ENCODE data around the gene ARHGAP5. TPM values are rescaled to one million over a fixed set of nuclear protein-coding genes. Genes with fewer than 3 reads are reported as not detected.

ARHGAP5 gene
- total and polyA plus RNA-seq, 2 donors (not counting 3 experiments of a cell fraction or from before 2014, with no cell fraction given), result 4.3 to 36.2 TPM

DNA sequence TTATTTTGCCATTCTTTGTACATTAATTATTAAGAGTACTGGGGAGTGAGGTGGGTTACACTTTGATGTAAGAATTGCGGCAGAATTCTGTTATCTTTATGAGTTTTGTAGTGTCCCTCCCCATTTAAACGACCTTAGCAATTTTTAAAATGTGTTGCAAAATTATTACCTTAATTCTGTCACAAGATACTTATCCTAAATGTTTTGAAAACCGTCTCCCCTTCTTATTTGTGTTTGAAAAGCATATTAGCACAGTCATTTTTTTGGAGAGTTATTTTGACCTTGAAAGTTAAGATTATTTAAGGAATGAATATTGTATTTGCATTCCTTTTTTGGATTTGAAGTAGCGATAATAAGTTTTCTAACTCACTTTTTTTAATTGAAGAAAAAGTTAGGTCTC, 2.2 kb downstream of the ARHGAP5 start:
- no peaks in the 10 kb centered on the region for H3K36me3 ChIP-seq (ENCODE audit: control insufficient read depth in 2 of 2, extremely low read depth in 1 of 2, insufficient read depth in 2 of 2, low read length in 2 of 2)
- H3K27me3 ChIP-seq (ENCODE audit: control insufficient read depth in 2 of 2, insufficient read depth in 2 of 2, low read length in 2 of 2), result peaks cover 2 to 4% of the 10 kb centered on the region in 2 experiments
- dilution Hi-C loops (cut with MboI; ENCODE audit: extremely low pct_ligation_motif_present, low sequenced_read_pairs), result no loop called here
- peaks cover 17% of the 10 kb centered on the region for H3K4me1 ChIP-seq (ENCODE audit: control insufficient read depth, extremely low read depth, insufficient read depth, low read length)
- no TSS peak for BruUV-seq (replicated peaks)
- H3K9ac ChIP-seq (replicated peaks; ENCODE audit: extremely low read depth, insufficient read depth, low read length), result no peak overlapping the region
- no peaks in the 10 kb centered on the region for H4K20me1 ChIP-seq (replicated peaks; ENCODE audit: control insufficient read depth, extremely low read depth, insufficient read depth, low read length)
- TF ChIP-seq POLR2AphosphoS5 (IDR thresholded peaks at IDR 0.05; ENCODE audit: insufficient read depth, low read depth, low read length), result no peak
- no peak for TF ChIP-seq FOS (IDR thresholded peaks at IDR 0.05; ENCODE audit: borderline replicate concordance, insufficient read depth, low read length)
- no peak for TF ChIP-seq POLR2A (IDR thresholded peaks at IDR 0.05; ENCODE audit: low read depth, low read length)
- no peak for TF ChIP-seq MYC (IDR thresholded peaks at IDR 0.05; ENCODE audit: low read depth, low read length)
- FAIRE-seq (no peak), DNase-seq (ENCODE audit: low read depth, low spot score) (no peak)
- H3K4me3 ChIP-seq (replicated peaks in 1 of 3; ENCODE audit: insufficient read depth in 1 of 3, low read depth in 1 of 3, low read length in 3 of 3), result no peak overlapping the region
- H2AFZ ChIP-seq (ENCODE audit: low read depth, low read length), result no peak overlapping the region
- no peaks in the 10 kb centered on the region for H3K9me3 ChIP-seq (replicated peaks; ENCODE audit: control insufficient read depth, insufficient read depth, low read length)
- H3K4me2 ChIP-seq (ENCODE audit: insufficient read depth, low read length), result peak overlapping the region; percentile 92
- ChIA-PET POLR2A (no interaction called here), CTCF (no interaction called here)
- H3K79me2 ChIP-seq (ENCODE audit: control insufficient read depth, insufficient read depth, low read length), result peaks cover 57% of the 10 kb centered on the region
- H3K27ac ChIP-seq (ENCODE audit: insufficient read depth, low read depth, low read length), result no peak overlapping the region
- no peaks in the 10 kb centered on the region for H3K9me1 ChIP-seq (replicated peaks; ENCODE audit: control insufficient read depth, extremely low read depth, insufficient read depth, low read length)
- intact Hi-C loops (cut with micrococcal nuclease), result loop anchor here (5.0 kb wide), 3 partner anchors 433 to 1852 kb away; no protein-coding TSS in a partner anchor

DNA sequence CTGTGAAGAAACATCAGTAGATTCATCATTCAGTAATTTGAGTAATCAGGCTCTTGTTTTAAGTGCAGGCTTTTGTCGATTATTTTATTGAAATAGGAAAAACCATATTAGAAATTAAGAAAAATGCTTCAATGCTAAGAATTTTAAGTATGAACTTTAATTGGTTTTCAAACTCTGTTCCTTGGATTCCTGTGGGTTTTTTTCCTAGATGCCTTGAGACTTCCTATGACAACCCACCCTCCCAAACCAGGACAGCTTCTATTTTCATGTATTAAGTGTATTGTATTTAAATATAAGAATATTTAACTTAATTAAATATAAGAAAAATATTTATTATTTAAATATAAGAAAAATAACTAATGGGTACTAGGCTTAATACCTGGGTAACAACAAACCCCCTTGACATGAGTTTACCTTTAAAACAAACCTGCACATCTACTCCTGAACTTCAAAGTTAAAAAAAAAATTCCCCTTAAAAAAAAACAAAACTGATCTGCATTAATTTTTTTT, 3.0 kb downstream of the ARHGAP5 start:
- H3K4me1 ChIP-seq (ENCODE audit: control insufficient read depth, extremely low read depth, insufficient read depth, low read length), result peaks cover 16% of the 10 kb centered on the region
- ChIA-PET POLR2A (no interaction called here), CTCF (no interaction called here)
- no peaks in the 10 kb centered on the region for H3K9me3 ChIP-seq (replicated peaks; ENCODE audit: control insufficient read depth, insufficient read depth, low read length)
- no peaks in the 10 kb centered on the region for H4K20me1 ChIP-seq (replicated peaks; ENCODE audit: control insufficient read depth, extremely low read depth, insufficient read depth, low read length)
- no TSS peak for BruUV-seq (replicated peaks)
- TF ChIP-seq, protein P1, sequence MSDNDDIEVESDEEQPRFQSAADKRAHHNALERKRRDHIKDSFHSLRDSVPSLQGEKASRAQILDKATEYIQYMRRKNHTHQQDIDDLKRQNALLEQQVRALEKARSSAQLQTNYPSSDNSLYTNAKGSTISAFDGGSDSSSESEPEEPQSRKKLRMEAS (IDR thresholded peaks at IDR 0.05; ENCODE audit: insufficient read depth, insufficient read length), result no peak
- TF ChIP-seq POLR2A (IDR thresholded peaks at IDR 0.05; ENCODE audit: low read depth, low read length) (no peak), FOS (IDR thresholded peaks at IDR 0.05; ENCODE audit: borderline replicate concordance, insufficient read depth, low read length) (no peak), POLR2AphosphoS5 (IDR thresholded peaks at IDR 0.05; ENCODE audit: insufficient read depth, low read depth, low read length) (no peak), CTCF (IDR thresholded peaks at IDR 0.05; ENCODE audit: extremely low read depth in 1 of 2, insufficient read depth in 1 of 2, low read depth in 1 of 2, low read length in 2 of 2) (no peak)
- no peak overlapping the region for H3K4me3 ChIP-seq (replicated peaks in 1 of 3; ENCODE audit: insufficient read depth in 1 of 3, low read depth in 1 of 3, low read length in 3 of 3)
- intact Hi-C loops (cut with micrococcal nuclease), result no loop called here
- DNase-seq (ENCODE audit: low read depth, low spot score) (no peak), FAIRE-seq (no peak)
- H3K79me2 ChIP-seq (ENCODE audit: control insufficient read depth, insufficient read depth, low read length), result peaks cover 65% of the 10 kb centered on the region
- H3K9me1 ChIP-seq (replicated peaks; ENCODE audit: control insufficient read depth, extremely low read depth, insufficient read depth, low read length), result no peaks in the 10 kb centered on the region
- H3K27me3 ChIP-seq (ENCODE audit: control insufficient read depth in 2 of 2, insufficient read depth in 2 of 2, low read length in 2 of 2), result peaks cover 0 to 1% of the 10 kb centered on the region in 2 experiments
- dilution Hi-C loops (cut with MboI; ENCODE audit: extremely low pct_ligation_motif_present, low sequenced_read_pairs), result no loop called here
- H2AFZ ChIP-seq (ENCODE audit: low read depth, low read length), result no peak overlapping the region
- H3K4me2 ChIP-seq (ENCODE audit: insufficient read depth, low read length), result no peak overlapping the region
- H3K36me3 ChIP-seq (ENCODE audit: control insufficient read depth in 2 of 2, extremely low read depth in 1 of 2, insufficient read depth in 2 of 2, low read length in 2 of 2), result no peaks in the 10 kb centered on the region
- H3K27ac ChIP-seq (ENCODE audit: insufficient read depth, low read depth, low read length), result no peak overlapping the region
- no peak overlapping the region for H3K9ac ChIP-seq (replicated peaks; ENCODE audit: extremely low read depth, insufficient read depth, low read length)
